GM12891 (cell line): Measurements from ENCODE around the gene CCDC171.
A peak's percentile ranks its signal among the peaks of the same experiment; 100 is the strongest.

ENCODE experiments used
- POLR2A ChIP-seq: IDR thresholded peaks from 2 replicates; pipeline ENCODE4 v1.6.1; 2011; ENCODE audit warnings: low read depth, low read length, control low read depth
- SPI1 ChIP-seq: IDR thresholded peaks from 2 replicates; pipeline ENCODE4 v1.6.1; 2011; ENCODE audit warnings: low read depth, low read length, control low read depth
- TAF1 ChIP-seq: IDR thresholded peaks from 2 replicates; pipeline ENCODE4 v1.6.1; 2011; ENCODE audit warnings: low read depth, low read length, control low read depth

GRCh38 chr9:15510789-15511575 is 41.9 kb upstream of the CCDC171 start, which contains the start of gene PSIP1:
- TF ChIP-seq POLR2A (peak; percentile 74; the same call in 1 of the 2 replicates), TAF1 (peak; percentile 89), SPI1 (peak; percentile 58)
